Dendritic cell treated with granulocyte-macrophage colony-stimulating factor and Interleukin-4, amounts not matched to agents 40 ng/mL and 50 ng/mL, for 4 days (primary cell): ENCODE measurements around the gene TBL1X.

ENCODE experiments used
- H3K27ac Mint-ChIP-seq: one replicate; pipeline ENCODE4 v1.8.0; 2022; ENCODE audit warnings: mild to moderate bottlenecking, mixed read lengths
- H3K27me3 Mint-ChIP-seq: one replicate; pipeline ENCODE4 v1.8.0; 2022; ENCODE audit warnings: mild to moderate bottlenecking, mixed read lengths
- H3K36me3 Mint-ChIP-seq: one replicate; pipeline ENCODE4 v1.8.0; 2022; ENCODE audit warnings: low read depth, mixed read lengths
- H3K4me1 Mint-ChIP-seq: one replicate; pipeline ENCODE4 v1.8.0; 2022; ENCODE audit warnings: low read depth, mixed read lengths
- H3K4me3 Mint-ChIP-seq: one replicate; pipeline ENCODE4 v1.8.0; 2022; ENCODE audit warnings: mild to moderate bottlenecking, moderate library complexity, mixed read lengths
- H3K9me3 Mint-ChIP-seq: one replicate; pipeline ENCODE4 v1.8.0; 2022; ENCODE audit warnings: mixed read lengths
- intact Hi-C: fragments of 100-400 bp; cut with micrococcal nuclease; formaldehyde crosslinking; loops from one replicate; pipeline ENCODE4 v1.15.0; 2022

Gene TBL1X

GRCh38 chrX:9681422-9681821 lies 216.6 kb downstream of the TBL1X start:
- Mint-ChIP-seq H3K4me1 (peaks cover 19% of the 10 kb centered on the region), H3K27me3 (no peaks in the 10 kb centered on the region), H3K36me3 (peaks cover 68% of the 10 kb centered on the region), H3K9me3 (no peaks in the 10 kb centered on the region), H3K4me3 (no peak overlapping the region), H3K27ac (no peak overlapping the region)
- intact Hi-C loops: no loop called here

GRCh38 chrX:9682456-9682855 lies 217.6 kb downstream of the TBL1X start:
- Mint-ChIP-seq H3K4me1 (peaks cover 8% of the 10 kb centered on the region), H3K4me3 (no peak overlapping the region), H3K27me3 (no peaks in the 10 kb centered on the region), H3K27ac (no peak overlapping the region), H3K9me3 (no peaks in the 10 kb centered on the region), H3K36me3 (peaks cover 79% of the 10 kb centered on the region)
- intact Hi-C loops: no loop called here

GRCh38 chrX:9682861-9683260 lies 218.0 kb downstream of the TBL1X start:
- Mint-ChIP-seq H3K9me3 (no peaks in the 10 kb centered on the region), H3K4me1 (peaks cover 4% of the 10 kb centered on the region), H3K4me3 (no peak overlapping the region), H3K27me3 (no peaks in the 10 kb centered on the region), H3K27ac (no peak overlapping the region), H3K36me3 (peaks cover 83% of the 10 kb centered on the region)
- intact Hi-C loops: no loop called here

GRCh38 chrX:9683350-9683749 lies 218.5 kb downstream of the TBL1X start:
- H3K4me3 Mint-ChIP-seq: no peak overlapping the region
- peaks cover 87% of the 10 kb centered on the region for H3K36me3 Mint-ChIP-seq
- H3K27ac Mint-ChIP-seq: no peak overlapping the region
- intact Hi-C loops: no loop called here
- no peaks in the 10 kb centered on the region for H3K4me1 Mint-ChIP-seq
- no peaks in the 10 kb centered on the region for H3K9me3 Mint-ChIP-seq
- no peaks in the 10 kb centered on the region for H3K27me3 Mint-ChIP-seq

GRCh38 chrX:9687899-9688298 lies 223.0 kb downstream of the TBL1X start:
- no peak overlapping the region for H3K4me3 Mint-ChIP-seq
- H3K36me3 Mint-ChIP-seq: peaks cover 93% of the 10 kb centered on the region
- no peaks in the 10 kb centered on the region for H3K9me3 Mint-ChIP-seq
- H3K27me3 Mint-ChIP-seq: no peaks in the 10 kb centered on the region
- no peaks in the 10 kb centered on the region for H3K4me1 Mint-ChIP-seq
- intact Hi-C loops: no loop called here
- H3K27ac Mint-ChIP-seq: no peak overlapping the region

- H3K9me3 Mint-ChIP-seq: no peaks in the 10 kb centered on the region
- no peaks in the 10 kb centered on the region for H3K4me1 Mint-ChIP-seq
- no peak overlapping the region for H3K4me3 Mint-ChIP-seq
- intact Hi-C loops: no loop called here
- peaks cover 93% of the 10 kb centered on the region for H3K36me3 Mint-ChIP-seq
- H3K27ac Mint-ChIP-seq: no peak overlapping the region
- H3K27me3 Mint-ChIP-seq: no peaks in the 10 kb centered on the region
Measured at GRCh38 chrX:9688833-9689232, 224.0 kb downstream of the TBL1X start.

GRCh38 chrX:9690046-9690445 lies 225.2 kb downstream of the TBL1X start:
- H3K27me3 Mint-ChIP-seq: no peaks in the 10 kb centered on the region
- no peak overlapping the region for H3K4me3 Mint-ChIP-seq
- H3K4me1 Mint-ChIP-seq: no peaks in the 10 kb centered on the region
- H3K36me3 Mint-ChIP-seq: peaks cover 91% of the 10 kb centered on the region
- intact Hi-C loops: no loop called here
- no peaks in the 10 kb centered on the region for H3K9me3 Mint-ChIP-seq
- no peak overlapping the region for H3K27ac Mint-ChIP-seq

- H3K4me1 Mint-ChIP-seq: no peaks in the 10 kb centered on the region
- intact Hi-C loops: no loop called here
- peaks cover 82% of the 10 kb centered on the region for H3K36me3 Mint-ChIP-seq
- H3K9me3 Mint-ChIP-seq: no peaks in the 10 kb centered on the region
- H3K4me3 Mint-ChIP-seq: no peak overlapping the region
- H3K27me3 Mint-ChIP-seq: no peaks in the 10 kb centered on the region
- H3K27ac Mint-ChIP-seq: no peak overlapping the region
Measured at GRCh38 chrX:9693307-9694001, 228.6 kb downstream of the TBL1X start.

GRCh38 chrX:9698576-9698975 lies 233.7 kb downstream of the TBL1X start:
- Mint-ChIP-seq H3K36me3 (peaks cover 86% of the 10 kb centered on the region), H3K4me3 (no peak overlapping the region), H3K27me3 (no peaks in the 10 kb centered on the region), H3K9me3 (no peaks in the 10 kb centered on the region), H3K4me1 (no peaks in the 10 kb centered on the region), H3K27ac (no peak overlapping the region)
- intact Hi-C loops: no loop called here

GRCh38 chrX:9700555-9700954 lies 235.7 kb downstream of the TBL1X start:
- Mint-ChIP-seq H3K27me3 (no peaks in the 10 kb centered on the region), H3K36me3 (peaks cover 90% of the 10 kb centered on the region), H3K9me3 (no peaks in the 10 kb centered on the region), H3K27ac (no peak overlapping the region), H3K4me3 (no peak overlapping the region), H3K4me1 (no peaks in the 10 kb centered on the region)
- intact Hi-C loops: loop anchor here (10.0 kb wide), 2 partner anchors 236 to 356 kb away; partner anchors contain the start of gene TBL1X

- no peaks in the 10 kb centered on the region for H3K27me3 Mint-ChIP-seq
- peaks cover 89% of the 10 kb centered on the region for H3K36me3 Mint-ChIP-seq
- H3K4me1 Mint-ChIP-seq: no peaks in the 10 kb centered on the region
- H3K9me3 Mint-ChIP-seq: no peaks in the 10 kb centered on the region
- intact Hi-C loops: loop anchor here (10.0 kb wide), 2 partner anchors 237 to 357 kb away; partner anchors contain the start of gene TBL1X
- no peak overlapping the region for H3K4me3 Mint-ChIP-seq
- no peak overlapping the region for H3K27ac Mint-ChIP-seq
Measured at GRCh38 chrX:9701790-9702189, 236.9 kb downstream of the TBL1X start.

GRCh38 chrX:9703406-9703805 lies 238.5 kb downstream of the TBL1X start:
- Mint-ChIP-seq H3K9me3 (no peaks in the 10 kb centered on the region), H3K4me1 (peaks cover 3% of the 10 kb centered on the region), H3K27me3 (no peaks in the 10 kb centered on the region), H3K27ac (no peak overlapping the region), H3K4me3 (no peak overlapping the region), H3K36me3 (peaks cover 98% of the 10 kb centered on the region)
- intact Hi-C loops: loop anchor here (10.0 kb wide), 2 partner anchors 239 to 359 kb away; partner anchors contain the start of gene TBL1X

GRCh38 chrX:9704876-9705465 lies 240.1 kb downstream of the TBL1X start:
- H3K4me1 Mint-ChIP-seq: peaks cover 13% of the 10 kb centered on the region
- H3K9me3 Mint-ChIP-seq: no peaks in the 10 kb centered on the region
- no peaks in the 10 kb centered on the region for H3K27me3 Mint-ChIP-seq
- no peak overlapping the region for H3K27ac Mint-ChIP-seq
- intact Hi-C loops: loop anchor here (5.0 to 10.0 kb wide), 3 partner anchors 240 to 888 kb away; partner anchors contain the start of gene TBL1X
- H3K4me3 Mint-ChIP-seq: no peak overlapping the region
- peaks cover 95% of the 10 kb centered on the region for H3K36me3 Mint-ChIP-seq

GRCh38 chrX:9706421-9706820 lies 241.6 kb downstream of the TBL1X start:
- Mint-ChIP-seq H3K27me3 (no peaks in the 10 kb centered on the region), H3K36me3 (peaks cover 84% of the 10 kb centered on the region), H3K9me3 (no peaks in the 10 kb centered on the region), H3K27ac (no peak overlapping the region), H3K4me1 (peaks cover 13% of the 10 kb centered on the region), H3K4me3 (no peak overlapping the region)
- intact Hi-C loops: loop anchor here (5.0 to 10.0 kb wide), 3 partner anchors 242 to 889 kb away; partner anchors contain the start of gene TBL1X
